ENCODE results near the gene IQSEC3. TPM values are rescaled to one million over a fixed set of nuclear protein-coding genes. Genes with fewer than 3 reads are reported as not detected.

Gene IQSEC3
- total RNA-seq, 1 experiment from 2014 or later = 0.55 TPM

GRCh38 chr12:144650-145284, 78.2 kb downstream of the IQSEC3 start:
- Mint-ChIP-seq H3K4me1 (peaks cover 59 to 77% of the 10 kb centered on the region in 2 experiments), H3K36me3 (ENCODE audit: insufficient read depth in 1 of 3, low read depth in 3 of 3) (no peaks in the 10 kb centered on the region)
- WGBS (ENCODE audit: extremely low coverage, insufficient read length, low lambda C conversion rate) = no CpG with 5 or more reads among the region's 5 CpGs

More at GRCh38 chr12:144650-145284, 78.2 kb downstream of the IQSEC3 start:
- Mint-ChIP-seq H3K27ac (peak overlapping the region in 1 of 3 experiments; percentile 64; a peak in 1 of 7 replicates), H3K4me3 (no peak overlapping the region), H3K27me3 (ENCODE audit: low read depth) (peaks cover 36% of the 10 kb centered on the region), H3K9me3 (no peaks in the 10 kb centered on the region; a peak in 1 of 5 replicates)
- no peak overlapping the region for H2BK15ac ChIP-seq (ENCODE audit: low read depth, low read length)
- H3K18ac ChIP-seq (ENCODE audit: insufficient read length, low read depth, low read length) = no peak overlapping the region
- H2BK5ac ChIP-seq (ENCODE audit: insufficient read length, low read length) = no peak overlapping the region
- H3K9me3 ChIP-seq (ENCODE audit: control insufficient read depth, low read depth, low read length) = no peaks in the 10 kb centered on the region
- H2BK120ac ChIP-seq (ENCODE audit: low read depth, low read length, poor library complexity, severe bottlenecking) = no peak overlapping the region
- H3K9ac ChIP-seq (ENCODE audit: extremely low read depth, insufficient read length, low read length) = no peak overlapping the region
- no peaks in the 10 kb centered on the region for H3K79me1 ChIP-seq (ENCODE audit: insufficient read depth, low read depth, low read length, poor library complexity, severe bottlenecking)
- H3K56ac ChIP-seq (ENCODE audit: insufficient read length, low read depth, low read length) = no peak overlapping the region
- no peak overlapping the region for H2AK5ac ChIP-seq (ENCODE audit: insufficient read length, low read length)
- H4K20me1 ChIP-seq (ENCODE audit: control insufficient read depth, insufficient read depth, insufficient read length) = no peaks in the 10 kb centered on the region
- H3K4me2 ChIP-seq (ENCODE audit: insufficient read depth, insufficient read length, low read length) = no peak overlapping the region
- no peak overlapping the region for H3K14ac ChIP-seq (ENCODE audit: insufficient read depth, low read length)
- H3K4ac ChIP-seq (ENCODE audit: low read depth, low read length) = no peak overlapping the region
- no peak overlapping the region for H3K23ac ChIP-seq (ENCODE audit: insufficient read length, low read depth, low read length)
- peaks cover 8% of the 10 kb centered on the region; the same call in 1 of the 2 replicates for H3K4me1 ChIP-seq (ENCODE audit: insufficient read depth, low read length)
- no peak overlapping the region for H4K8ac ChIP-seq (replicated peaks; ENCODE audit: insufficient read length, low read depth, low read length)
- no peak overlapping the region for H2BK12ac ChIP-seq (ENCODE audit: insufficient read length, low read depth, low read length)
- no peak for TF ChIP-seq CTCF (conservative IDR thresholded peaks at IDR 0.05)
- no peaks in the 10 kb centered on the region for H3K79me2 ChIP-seq (ENCODE audit: insufficient read depth, low read length)
- H3K23me2 ChIP-seq (ENCODE audit: insufficient read length, low read depth, low read length, poor library complexity, severe bottlenecking) = no peaks in the 10 kb centered on the region
- no peaks in the 10 kb centered on the region for H3K27me3 ChIP-seq (ENCODE audit: insufficient read depth, low read length)
- H4K91ac ChIP-seq (ENCODE audit: insufficient read length, low read depth, low read length) = no peak overlapping the region
- no peak for DNase-seq
- no peak overlapping the region for H3T11ph ChIP-seq (ENCODE audit: low read length)
- no peak overlapping the region for H3K27ac ChIP-seq (ENCODE audit: insufficient read length, low read depth, low read length)
- no peak overlapping the region for H2AFZ ChIP-seq (ENCODE audit: low read length)
- no peak overlapping the region for H4K5ac ChIP-seq (ENCODE audit: insufficient read length, low read depth, low read length)
- H2BK20ac ChIP-seq (ENCODE audit: low read depth, low read length, poor library complexity, severe bottlenecking) = no peak overlapping the region

Measured in H9 (cell line).